SK-MEL-5 (cell line): ENCODE results near the gene CD300A. TPM values are rescaled to one million over a fixed set of nuclear protein-coding genes. Genes with fewer than 3 reads are reported as not detected.
A peak's percentile ranks its signal among the peaks of the same experiment; 100 is the strongest.

ENCODE experiments used
- DNase-seq: peaks from one replicate; pipeline ENCODE4 v3.0.0-alpha.2; 2016; ENCODE audit warnings: low read depth, low spot score
- in situ Hi-C: cut with HindIII; loops from 2 replicates; pipeline ENCODE4 v1.10.0; 2016; ENCODE audit warnings: low sequenced_read_pairs, high pct_unique_total_duplicates, low pct_unique_long_range_greater_than_20kb
- small RNA-seq, 2 experiments: library from RNA; depleted of rRNA; stranded (forward); fragments of <200 nt; gene quantifications; one replicate each; pipeline ENCODE3, GENCODE V24; 2014
- total RNA-seq: library from RNA; depleted of rRNA; stranded (reverse); fragments of >200 nt; shearing (Covaris generic); gene quantifications from 2 replicates; pipeline ENCODE4 v1.2.3, GENCODE V29; 2014; rRNA removed

The CD300A gene
- total RNA-seq, 1 experiment from 2014 or later = not detected

DNA sequence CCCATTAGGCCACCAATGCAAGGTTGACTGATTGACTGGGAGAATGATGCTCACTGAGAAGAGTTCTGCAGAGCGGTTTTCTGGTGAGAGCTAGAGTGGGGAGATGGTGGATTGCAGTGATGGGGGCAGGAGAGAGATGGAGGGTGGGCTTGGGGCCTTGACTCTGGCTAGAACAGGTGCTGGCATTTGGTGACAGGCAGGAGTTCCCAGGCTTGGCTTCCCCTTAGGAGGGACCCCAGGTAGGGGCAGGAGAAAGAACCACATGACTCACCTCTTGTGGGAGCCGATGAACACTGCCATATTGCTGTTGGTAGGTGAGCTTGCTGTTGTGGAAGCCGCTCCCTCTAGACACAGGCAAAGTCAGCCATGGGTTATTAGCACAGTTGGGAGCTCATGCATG, 56.9 kb downstream of the CD300A start:
- no peak for DNase-seq
- in situ Hi-C loops = no loop called here

DNA sequence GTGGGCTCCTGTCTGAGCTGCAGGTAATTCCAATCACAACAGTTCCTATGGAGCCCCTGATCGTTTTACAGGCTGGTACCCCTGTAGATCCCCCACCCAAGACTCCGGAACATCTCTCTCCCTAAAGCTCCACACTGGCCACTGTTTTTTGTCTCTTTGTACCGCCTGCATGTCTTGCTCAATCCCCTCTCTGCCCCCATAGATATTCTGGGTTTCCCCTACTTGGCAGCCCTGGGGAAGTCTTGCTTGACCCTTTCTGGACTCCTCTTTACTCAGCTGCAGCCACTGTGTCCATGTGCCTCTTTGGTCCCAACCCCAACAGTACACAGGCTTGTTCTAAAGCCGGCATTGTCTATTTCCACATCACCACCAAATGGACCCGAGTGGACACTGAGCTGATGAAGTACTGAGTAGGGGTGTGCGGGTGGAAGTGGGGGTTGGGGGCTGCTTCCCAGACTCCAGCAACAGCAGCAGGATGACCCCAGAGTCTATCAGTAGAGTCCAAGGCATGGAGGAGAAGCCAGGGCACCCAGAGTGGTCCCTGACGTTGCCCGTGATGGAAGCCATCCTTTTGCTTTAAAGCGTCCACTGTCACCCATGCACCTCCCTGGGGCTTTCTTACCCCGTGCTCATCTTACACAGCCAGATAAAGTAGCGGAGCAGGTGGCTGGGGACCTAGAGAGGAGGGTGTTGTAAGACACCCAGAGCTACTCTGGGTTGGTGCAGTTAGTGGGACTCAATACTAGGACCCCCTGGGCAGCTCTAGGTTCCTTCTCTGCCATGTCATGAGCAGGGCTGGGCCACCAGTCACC, 58.4 kb downstream of the CD300A start:
- in situ Hi-C loops = no loop called here
- DNase-seq = no peak

DNA sequence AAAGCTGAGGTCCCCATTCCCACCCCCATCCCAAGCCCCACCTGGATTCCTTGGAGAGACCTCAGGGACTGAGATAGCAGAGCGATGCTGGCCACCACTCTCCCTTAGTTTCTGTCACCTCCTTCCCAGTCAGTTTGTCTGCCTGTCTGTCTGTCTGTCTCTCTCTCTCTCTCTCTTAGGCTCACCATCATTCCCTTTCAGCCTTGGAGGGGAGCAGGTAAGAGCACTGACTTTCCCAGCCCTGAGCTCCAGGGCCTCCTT, 59.0 kb downstream of the CD300A start:
- in situ Hi-C loops = no loop called here
- no peak for DNase-seq

DNA sequence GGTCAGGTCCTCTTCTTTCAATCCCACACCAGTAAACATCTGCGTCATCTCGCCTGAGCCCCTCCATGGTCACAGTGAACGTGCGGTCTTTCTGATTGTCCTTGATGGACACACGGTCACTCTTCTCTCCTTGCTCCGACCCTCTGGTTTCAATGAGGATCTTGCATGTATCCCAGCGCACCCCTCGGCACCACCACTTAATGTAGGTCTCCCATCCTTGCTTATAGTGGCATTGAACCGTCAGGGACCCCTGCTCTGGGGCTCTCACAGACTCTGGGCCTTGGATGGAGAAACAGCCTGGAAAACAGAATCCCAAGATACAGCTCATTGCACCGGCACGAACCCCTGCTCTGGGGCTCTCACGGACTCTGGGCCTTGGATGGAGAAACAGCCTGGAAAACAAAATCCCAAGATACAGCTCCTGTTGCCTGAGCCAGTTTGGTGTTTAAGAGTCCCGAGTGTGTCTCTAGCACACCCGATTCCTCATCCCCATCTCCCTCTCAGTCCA, 59.4 kb downstream of the CD300A start:
- in situ Hi-C loops = no loop called here
- DNase-seq = no peak

DNA sequence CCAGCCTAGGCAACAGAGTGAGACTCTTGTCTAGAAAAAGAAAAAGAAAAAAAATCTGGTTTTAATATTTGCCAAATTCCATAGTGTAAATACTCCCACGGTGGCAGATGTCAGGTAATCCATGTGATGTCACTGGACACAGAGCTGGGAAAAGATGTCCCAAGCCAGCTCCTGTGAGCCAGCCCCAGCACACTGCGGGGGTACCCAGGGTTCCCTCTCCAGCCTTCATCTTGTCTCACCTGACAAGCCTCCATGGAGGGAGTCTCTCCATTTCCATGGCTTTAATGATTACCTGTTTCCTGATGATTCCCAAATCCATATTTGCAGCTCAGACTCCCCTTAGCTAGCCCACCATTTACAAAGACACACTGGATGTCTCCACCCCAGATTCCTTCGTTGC, 60.2 kb downstream of the CD300A start:
- no peak for DNase-seq
- in situ Hi-C loops = no loop called here

DNA sequence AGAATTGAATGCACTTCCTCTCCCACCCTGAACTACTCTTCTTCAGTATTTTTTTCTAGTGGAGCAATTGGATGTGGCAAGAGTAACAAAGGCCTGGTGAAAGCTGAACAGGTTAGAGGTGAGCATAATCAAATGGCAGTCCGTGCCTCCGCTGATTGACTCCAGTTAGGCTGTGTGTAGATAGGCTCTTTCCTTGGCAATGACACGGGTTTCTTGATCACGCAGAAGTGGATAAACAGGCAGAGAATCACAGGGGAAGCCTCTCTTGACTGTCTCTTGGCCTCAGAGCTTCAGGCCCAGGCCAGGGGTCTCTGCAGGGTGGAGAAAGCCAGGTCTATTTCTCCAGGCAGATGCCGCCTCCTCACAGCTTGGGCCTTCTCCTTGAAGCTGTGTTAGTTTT, 60.6 kb downstream of the CD300A start:
- in situ Hi-C loops = no loop called here
- DNase-seq = no peak

DNA sequence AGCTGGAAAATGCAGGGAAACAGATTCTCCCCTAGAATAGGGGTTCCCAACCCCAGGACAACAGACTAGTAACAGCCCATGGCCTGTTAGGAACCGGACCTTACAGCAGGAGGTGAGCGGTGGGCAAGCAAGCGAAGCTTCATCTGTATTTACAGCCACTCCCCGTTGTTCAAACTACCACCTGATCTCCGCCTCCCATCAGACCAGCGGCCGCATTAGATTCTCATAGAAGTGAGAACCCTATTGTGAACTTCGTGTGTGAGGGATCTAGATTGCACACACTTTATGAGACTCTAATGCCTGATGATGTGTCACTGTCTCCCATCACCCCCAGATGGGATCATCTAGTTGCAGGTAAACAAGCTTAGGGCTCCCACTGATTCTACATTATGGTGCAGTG, 61.3 kb downstream of the CD300A start:
- in situ Hi-C loops = no loop called here
- DNase-seq = no peak

DNA sequence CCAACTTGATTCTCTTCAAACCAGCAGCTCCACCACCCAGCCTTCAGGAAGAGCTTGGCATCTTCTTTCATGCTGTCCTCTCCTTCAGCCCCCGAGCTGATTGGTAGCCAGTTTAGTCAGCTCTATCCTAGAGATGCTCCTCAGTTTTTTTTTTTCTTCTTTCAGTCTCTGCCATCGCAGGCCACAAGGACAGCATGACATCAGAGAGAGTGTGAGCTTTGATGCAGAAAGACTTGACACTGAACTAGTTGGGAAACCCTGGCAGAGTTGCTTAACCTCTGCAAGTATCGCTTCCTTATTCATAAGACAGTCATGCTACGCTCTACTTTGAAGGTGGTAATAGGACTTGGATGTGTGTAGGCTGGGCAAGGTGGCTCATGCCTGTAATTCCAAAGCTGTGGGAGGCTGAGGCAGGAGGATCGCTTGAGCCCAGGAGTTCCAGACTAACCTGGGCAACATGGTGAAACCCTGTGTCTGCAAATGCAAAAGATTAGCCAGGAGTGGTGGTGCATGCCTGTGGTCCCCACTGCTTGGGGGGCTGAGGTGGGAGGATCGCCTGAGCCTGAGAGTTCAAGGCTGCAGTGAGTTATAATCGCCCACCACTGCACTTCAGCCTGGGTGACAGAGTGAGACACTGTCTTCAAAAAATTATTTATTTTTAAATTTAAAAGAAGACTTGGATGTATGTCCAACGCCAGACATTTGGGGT, 62.2 kb downstream of the CD300A start:
- DNase-seq = no peak
- in situ Hi-C loops = no loop called here

DNA sequence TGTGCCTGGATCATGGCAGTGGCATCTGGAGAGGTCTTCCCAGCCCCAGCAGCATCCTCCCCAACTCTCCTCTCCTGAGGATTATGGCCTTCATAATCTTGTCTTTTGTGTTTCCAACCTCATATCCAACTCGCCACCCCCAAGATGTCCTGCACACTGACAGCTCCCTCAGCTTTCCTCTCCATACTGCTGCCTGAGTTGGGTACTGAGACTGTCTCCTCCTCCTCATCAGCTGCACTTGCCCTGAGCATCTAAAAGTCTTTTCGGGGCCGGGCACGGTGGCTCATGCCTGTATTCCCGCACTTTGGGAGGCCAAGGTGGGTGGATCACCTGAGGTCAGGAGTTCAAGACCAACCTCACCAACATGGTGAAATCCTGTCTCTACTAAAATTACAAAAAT, 62.8 kb downstream of the CD300A start:
- no peak for DNase-seq
- in situ Hi-C loops = no loop called here

DNA sequence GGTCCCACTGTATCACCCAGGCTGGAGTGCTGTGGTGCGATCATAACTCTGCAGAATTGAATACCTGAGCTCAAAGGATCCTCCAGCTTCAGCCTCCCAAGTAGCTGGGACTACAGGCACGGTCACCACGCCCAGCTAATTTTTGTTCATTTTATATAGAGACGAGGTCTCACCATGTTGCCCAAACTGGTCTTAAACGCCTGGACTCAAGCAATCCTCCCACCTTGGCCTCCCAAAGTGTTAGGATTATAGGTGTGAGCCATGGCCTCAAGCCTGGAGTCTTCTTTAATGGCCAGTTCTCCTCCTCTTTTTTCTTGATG, 64.4 kb downstream of the CD300A start:
- in situ Hi-C loops = no loop called here
- no peak for DNase-seq

DNA sequence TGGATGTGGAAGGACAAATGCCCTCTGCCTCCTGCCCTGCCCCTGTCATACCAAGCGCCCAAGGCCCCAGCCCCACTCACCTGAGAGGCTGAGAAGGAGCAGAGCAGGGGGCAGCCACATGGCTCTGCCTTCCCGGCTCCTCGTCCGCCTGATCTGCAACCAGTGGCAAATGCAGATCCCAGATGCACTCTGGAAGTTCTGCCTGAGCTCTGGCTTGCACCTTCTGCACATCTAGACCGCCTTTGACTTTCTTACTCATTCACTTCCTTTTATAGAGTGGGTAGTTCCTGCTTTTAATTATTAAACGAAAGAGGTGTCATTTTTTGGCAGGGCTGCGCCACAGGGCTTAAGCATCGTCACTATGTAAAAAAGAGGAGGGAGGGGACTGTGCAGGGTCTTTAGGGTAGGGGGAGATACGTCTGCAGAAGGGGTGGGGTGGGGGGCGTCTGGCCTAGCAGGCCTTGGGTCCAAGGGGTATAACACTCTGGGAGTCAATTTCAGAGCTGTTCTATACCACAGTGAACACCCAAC, 64.9 kb downstream of the CD300A start, which contains the start of gene CD300LB:
Gene CD300LB (minus strand): TSS at position 245 of the 531 bp plus-strand sequence. CDS start 125 bp downstream, at position 120.
- no peak for DNase-seq
- in situ Hi-C loops = no loop called here

DNA sequence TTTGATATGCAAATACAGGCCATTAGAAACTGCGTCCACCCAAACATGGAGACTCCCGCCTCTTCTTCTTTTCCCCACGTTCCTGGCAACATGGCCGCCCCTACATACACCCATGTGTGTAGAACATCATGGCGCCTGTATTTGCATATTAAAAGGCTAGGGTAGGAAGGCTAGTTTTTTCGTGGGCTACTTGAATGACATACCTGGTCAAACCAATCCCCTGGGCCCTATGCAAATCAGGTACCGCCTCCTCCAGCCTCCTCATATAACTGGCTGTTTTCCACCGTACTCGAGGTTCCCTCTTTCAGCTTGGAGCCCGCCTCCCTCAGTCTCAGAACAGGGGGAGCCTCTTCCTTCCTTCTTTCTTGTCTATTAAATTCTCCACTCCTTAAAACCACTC, 65.7 kb downstream of the CD300A start:
- DNase-seq = peak; percentile 52

More for the DNA sequence above, 65.7 kb downstream of the CD300A start:
- in situ Hi-C loops = no loop called here

Small RNA genes within 50 kb of the gene (small RNA-seq; reads per million reads assigned to genes)
- gene RNA5SP448 = 0.04 to 0.10 reads per million in 2 experiments

Other genes with a start within 250 kb of the CD300A start
- gene DNAI2, start 192.4 kb upstream of the CD300A start, total RNA-seq = not detected in 2 replicates
- gene KIF19, start 140.4 kb upstream of the CD300A start, total RNA-seq = 0.11 TPM in 1 of 2 replicates, not detected in the other
- gene BTBD17, start 104.8 kb upstream of the CD300A start, total RNA-seq = not detected in 2 replicates
- not detected in 2 replicates for gene GPR142, start 99.1 kb upstream of the CD300A start, total RNA-seq
- 0.45 TPM in 1 of 2 replicates, not detected in the other for gene GPRC5C, start 34.5 kb upstream of the CD300A start, total RNA-seq
- not detected in 2 replicates for gene CD300LB, start 64.8 kb downstream of the CD300A start, total RNA-seq
- 0.26 TPM in 1 of 2 replicates, not detected in the other for gene CD300C, start 79.5 kb downstream of the CD300A start, total RNA-seq
- gene CD300H, start 100.9 kb downstream of the CD300A start, total RNA-seq = not detected in 2 replicates
- gene CD300LD, start 125.6 kb downstream of the CD300A start, total RNA-seq = not detected in 2 replicates
- gene CD300E, start 157.1 kb downstream of the CD300A start, total RNA-seq = not detected in 2 replicates
- gene CD300LF, start 246.3 kb downstream of the CD300A start, total RNA-seq = 0.13 TPM in 1 of 2 replicates, not detected in the other